Progenitor cell of endocrine pancreas (in vitro differentiated cells): ENCODE results near the gene AFF4. TPM values are rescaled to one million over a fixed set of nuclear protein-coding genes. Genes with fewer than 3 reads are reported as not detected.
A peak's percentile ranks its signal among the peaks of the same experiment; 100 is the strongest.

Source experiments
- DNase-seq: peaks from one replicate; pipeline ENCODE4 v3.0.0; 2021; ENCODE audit warnings: low spot score; ENCODE audit not compliant: unreplicated experiment
- H3K27ac Mint-ChIP-seq: 2 replicates; pipeline ENCODE4 v1.8.0; 2021; ENCODE audit warnings: mild to moderate bottlenecking, moderate library complexity, mixed read lengths
- H3K27me3 Mint-ChIP-seq: 2 replicates; pipeline ENCODE4 v1.8.0; 2021; ENCODE audit warnings: mixed read lengths
- H3K36me3 Mint-ChIP-seq: 2 replicates; pipeline ENCODE4 v1.8.0; 2022; ENCODE audit warnings: mixed read lengths; ENCODE audit not compliant: insufficient read depth
- H3K4me1 Mint-ChIP-seq: 2 replicates; pipeline ENCODE4 v1.8.0; 2021; ENCODE audit warnings: low read depth, mixed read lengths
- H3K4me3 Mint-ChIP-seq: 2 replicates; pipeline ENCODE4 v1.8.0; 2021; ENCODE audit warnings: low read depth, mild to moderate bottlenecking, moderate library complexity, mixed read lengths
- H3K9me3 Mint-ChIP-seq: 2 replicates; pipeline ENCODE4 v1.8.0; 2021; ENCODE audit warnings: low read depth, mixed read lengths
- CTCF ChIP-seq: fragments of 200-600 bp; sonication (generic); IDR thresholded peaks from one replicate; pipeline ENCODE4 v1.5.0; 2021; ENCODE audit warnings: antibody characterized with exemption, mild to moderate bottlenecking; ENCODE audit not compliant: unreplicated experiment
- total RNA-seq: library from RNA; stranded (reverse); gene quantifications from 2 replicates; pipeline ENCODE4 v1.2.1, GENCODE V29; 2021

AFF4 gene
- total RNA-seq, 1 donor from 2014 or later, result 91.8 TPM

GRCh38 chr5:132825834-132826391, 137.5 kb downstream of the AFF4 start:
- H3K36me3 Mint-ChIP-seq, result no peaks in the 10 kb centered on the region
- no peak overlapping the region for H3K27ac Mint-ChIP-seq
- peak overlapping the region; percentile 19 for H3K4me3 Mint-ChIP-seq
- TF ChIP-seq CTCF, result no peak
- no peaks in the 10 kb centered on the region for H3K9me3 Mint-ChIP-seq
- peaks cover 36% of the 10 kb centered on the region for H3K27me3 Mint-ChIP-seq
- no peak for DNase-seq
- peaks cover 5% of the 10 kb centered on the region for H3K4me1 Mint-ChIP-seq

Other genes starting within 250 kb of the AFF4 start
- gene KIF3A, start 226.1 kb downstream of the AFF4 start, total RNA-seq, result 33.1 and 33.6 TPM in 2 replicates
- 0.36 and 0.49 TPM in 2 replicates for gene CCNI2, start 216.2 kb downstream of the AFF4 start, total RNA-seq
- 60.4 and 67.2 TPM in 2 replicates for gene SEPTIN8, start 186.4 kb downstream of the AFF4 start, total RNA-seq
- gene SOWAHA, start 150.3 kb downstream of the AFF4 start, total RNA-seq, result 0.98 and 1.3 TPM in 2 replicates
- gene SHROOM1, start 133.0 kb downstream of the AFF4 start, total RNA-seq, result 10.0 and 12.6 TPM in 2 replicates
- gene GDF9, start 97.2 kb downstream of the AFF4 start, total RNA-seq, result 0.51 and 0.55 TPM in 2 replicates
- gene UQCRQ, start 97.0 kb downstream of the AFF4 start, total RNA-seq, result 230 and 275 TPM in 2 replicates
- gene LEAP2, start 90.0 kb downstream of the AFF4 start, total RNA-seq, result 1.7 and 2.0 TPM in 2 replicates
- gene ZCCHC10, start 62.9 kb upstream of the AFF4 start, total RNA-seq, result 23.1 and 25.7 TPM in 2 replicates
- 133 and 138 TPM in 2 replicates for gene HSPA4, start 88.4 kb upstream of the AFF4 start, total RNA-seq